GM06990 (cell line): ENCODE results near the gene SPSB1.

Source experiments
- DNase-seq: peaks from one replicate; pipeline ENCODE4 v3.0.0-alpha.2; 2011; ENCODE audit not compliant: insufficient read length; ENCODE audit errors: extremely low read depth
- H3K27me3 ChIP-seq: replicated peaks from 2 replicates; pipeline ENCODE4 v1.6.0; 2011; ENCODE audit warnings: low read length; ENCODE audit not compliant: control insufficient read depth, insufficient read depth
- H3K36me3 ChIP-seq: 2 replicates; pipeline ENCODE4 v1.5.1; 2011; ENCODE audit warnings: low read length; ENCODE audit not compliant: control insufficient read depth, insufficient read depth
- H3K4me3 ChIP-seq: replicated peaks from 2 replicates; pipeline ENCODE4 v1.5.1; 2011; ENCODE audit warnings: low read depth, mild to moderate bottlenecking, control low read depth, low read length
- TF ChIP-seq, protein P1 (sequence below): IDR thresholded peaks from 2 replicates; pipeline ENCODE4 v1.5.1; 2011; ENCODE audit warnings: low read length, control low read depth, mild to moderate bottlenecking, inconsistent platforms; ENCODE audit not compliant: insufficient read depth, poor library complexity, severe bottlenecking

SPSB1 gene

GRCh38 chr1:9322661-9323244, 30.1 kb downstream of the SPSB1 start:
- DNase-seq: no peak
- no peak overlapping the region for H3K4me3 ChIP-seq
- no peaks in the 10 kb centered on the region; the same call in 1 of the 2 replicates for H3K27me3 ChIP-seq
- TF ChIP-seq, protein P1, sequence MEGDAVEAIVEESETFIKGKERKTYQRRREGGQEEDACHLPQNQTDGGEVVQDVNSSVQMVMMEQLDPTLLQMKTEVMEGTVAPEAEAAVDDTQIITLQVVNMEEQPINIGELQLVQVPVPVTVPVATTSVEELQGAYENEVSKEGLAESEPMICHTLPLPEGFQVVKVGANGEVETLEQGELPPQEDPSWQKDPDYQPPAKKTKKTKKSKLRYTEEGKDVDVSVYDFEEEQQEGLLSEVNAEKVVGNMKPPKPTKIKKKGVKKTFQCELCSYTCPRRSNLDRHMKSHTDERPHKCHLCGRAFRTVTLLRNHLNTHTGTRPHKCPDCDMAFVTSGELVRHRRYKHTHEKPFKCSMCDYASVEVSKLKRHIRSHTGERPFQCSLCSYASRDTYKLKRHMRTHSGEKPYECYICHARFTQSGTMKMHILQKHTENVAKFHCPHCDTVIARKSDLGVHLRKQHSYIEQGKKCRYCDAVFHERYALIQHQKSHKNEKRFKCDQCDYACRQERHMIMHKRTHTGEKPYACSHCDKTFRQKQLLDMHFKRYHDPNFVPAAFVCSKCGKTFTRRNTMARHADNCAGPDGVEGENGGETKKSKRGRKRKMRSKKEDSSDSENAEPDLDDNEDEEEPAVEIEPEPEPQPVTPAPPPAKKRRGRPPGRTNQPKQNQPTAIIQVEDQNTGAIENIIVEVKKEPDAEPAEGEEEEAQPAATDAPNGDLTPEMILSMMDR: no peak
- H3K36me3 ChIP-seq: no peaks in the 10 kb centered on the region

GRCh38 chr1:9324246-9325096, 31.8 kb downstream of the SPSB1 start:
- no peak overlapping the region for H3K4me3 ChIP-seq
- DNase-seq: no peak
- TF ChIP-seq, protein P1: no peak
- no peaks in the 10 kb centered on the region for H3K36me3 ChIP-seq
- no peaks in the 10 kb centered on the region; the same call in 1 of the 2 replicates for H3K27me3 ChIP-seq

DNA sequence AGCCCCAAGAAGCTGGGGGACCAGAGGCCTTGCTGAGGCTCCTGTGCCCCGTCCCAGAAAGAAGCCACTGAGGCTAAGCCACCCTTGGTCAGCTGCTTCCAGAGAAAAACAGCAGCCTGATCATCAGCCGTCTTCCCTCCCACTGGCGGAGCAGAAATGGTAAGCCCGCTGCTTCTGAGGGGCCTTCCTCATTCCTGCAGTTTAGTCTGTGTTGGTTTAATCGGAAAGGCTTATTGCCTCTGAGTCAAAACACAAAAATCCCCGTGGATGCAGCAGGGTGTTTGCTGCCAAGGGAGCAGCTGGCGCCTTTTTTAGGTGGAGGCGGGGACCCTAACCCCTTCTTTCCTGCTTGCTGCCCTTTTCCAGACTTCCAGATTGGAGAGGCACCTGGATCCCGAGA, 33.9 kb downstream of the SPSB1 start:
- no peaks in the 10 kb centered on the region; the same call in 1 of the 2 replicates for H3K27me3 ChIP-seq
- no peaks in the 10 kb centered on the region for H3K36me3 ChIP-seq
- DNase-seq: no peak
- TF ChIP-seq, protein P1: no peak
- H3K4me3 ChIP-seq: no peak overlapping the region

DNA sequence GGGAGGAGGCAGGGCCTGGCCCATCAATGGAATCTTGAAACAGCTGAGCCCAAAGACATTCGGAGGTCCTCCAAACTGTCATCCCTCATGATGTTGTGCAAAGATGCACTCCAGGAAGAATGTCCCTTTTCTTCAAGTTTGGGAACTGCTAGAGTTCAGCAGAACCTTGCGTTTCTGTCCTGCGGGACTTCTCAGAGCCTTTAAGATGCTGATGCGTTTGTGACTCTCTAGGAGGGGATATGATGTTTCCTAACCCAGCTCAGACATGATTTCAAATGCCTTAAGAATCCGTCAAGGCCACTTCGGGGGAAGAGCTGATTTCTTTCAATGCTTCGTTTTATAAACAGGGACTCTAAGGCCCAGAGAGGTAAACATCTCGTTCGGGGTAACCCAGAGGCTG, 35.5 kb downstream of the SPSB1 start:
- no peaks in the 10 kb centered on the region; the same call in 1 of the 2 replicates for H3K27me3 ChIP-seq
- TF ChIP-seq, protein P1: no peak
- DNase-seq: no peak
- no peaks in the 10 kb centered on the region for H3K36me3 ChIP-seq
- no peak overlapping the region for H3K4me3 ChIP-seq

DNA sequence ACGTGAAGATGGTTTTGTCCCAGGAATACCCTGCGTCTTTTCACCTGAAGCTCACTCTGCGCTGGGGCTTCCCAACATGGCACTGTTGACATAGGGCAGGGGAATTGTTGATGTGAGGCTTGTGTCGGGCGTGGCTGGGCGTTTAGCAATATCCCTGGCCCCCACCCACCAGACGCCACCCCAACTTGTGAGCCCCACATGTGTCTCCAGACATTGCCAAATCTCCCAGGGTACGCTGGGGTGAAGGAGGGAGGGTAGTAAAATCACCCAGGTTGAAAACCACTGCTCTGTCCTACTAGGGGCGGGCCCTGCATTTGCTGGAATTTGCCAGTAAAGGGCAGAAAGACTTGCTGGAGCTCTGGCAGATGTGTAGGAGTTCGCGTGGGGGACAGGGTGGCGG, 36.0 kb downstream of the SPSB1 start:
- Histone ChIP-seq H3K27me3 (no peaks in the 10 kb centered on the region; the same call in 1 of the 2 replicates), H3K36me3 (no peaks in the 10 kb centered on the region), H3K4me3 (no peak overlapping the region)
- no peak for DNase-seq
- TF ChIP-seq, protein P1: no peak
